ENCODE results near the gene ANKFY1.

GRCh38 chr17:4154201-4154600 lies 109.6 kb downstream of the ANKFY1 start:
- TF ChIP-seq CTCF (IDR thresholded peaks at IDR 0.05; ENCODE audit: extremely low read depth in 1 of 2, insufficient read depth in 1 of 2, low read depth in 1 of 2, low read length in 2 of 2) = no peak
- TF ChIP-seq JUN (IDR thresholded peaks at IDR 0.05; ENCODE audit: borderline replicate concordance, insufficient read depth, insufficient read length, low read depth) = no peak
- no peak for TF ChIP-seq POLR2A (IDR thresholded peaks at IDR 0.05; ENCODE audit: low read depth, low read length)

Data from endothelial cell of umbilical vein (primary cell).